ENCODE data around the gene TLK1. TPM values are rescaled to one million over a fixed set of nuclear protein-coding genes. Genes with fewer than 3 reads are reported as not detected.

The TLK1 gene
- total RNA-seq, 4 donors from 2014 or later = 24.9 to 60.4 (median 38.3) TPM

DNA sequence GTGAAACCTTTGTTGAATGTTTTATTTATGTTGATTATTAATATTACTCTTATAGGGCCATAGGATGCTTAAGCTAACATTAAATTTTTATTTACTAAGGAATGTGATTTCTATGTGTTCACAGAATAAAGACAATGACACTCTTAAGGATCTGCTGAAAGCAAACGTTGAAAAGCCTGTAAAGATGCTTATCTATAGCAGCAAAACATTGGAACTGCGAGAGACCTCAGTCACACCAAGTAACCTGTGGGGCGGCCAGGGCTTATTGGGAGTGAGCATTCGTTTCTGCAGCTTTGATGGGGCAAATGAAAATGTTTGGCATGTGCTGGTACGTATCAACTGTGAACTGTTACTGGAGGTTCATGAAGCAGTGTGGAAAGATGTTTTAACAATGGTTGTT, 211.3 kb downstream of the TLK1 start:
- DNase-seq (ENCODE audit: low spot score in 2 of 2) = no peak
- H3K27ac ChIP-seq = no peak overlapping the region
- H3K4me1 ChIP-seq = no peaks in the 10 kb centered on the region
- H3K27me3 ChIP-seq = no peaks in the 10 kb centered on the region
- H3K4me3 ChIP-seq = no peak overlapping the region
- peaks cover 51% of the 10 kb centered on the region for H3K36me3 ChIP-seq
- no peaks in the 10 kb centered on the region for H3K9me3 ChIP-seq
- WGBS = 79% methylated on average over 5 of the region's 5 CpGs
- TF ChIP-seq POLR2AphosphoS5 (IDR thresholded peaks at IDR 0.05) = no peak
- no peak for TF ChIP-seq POLR2A (IDR thresholded peaks at IDR 0.05)
- TF ChIP-seq, protein P1, sequence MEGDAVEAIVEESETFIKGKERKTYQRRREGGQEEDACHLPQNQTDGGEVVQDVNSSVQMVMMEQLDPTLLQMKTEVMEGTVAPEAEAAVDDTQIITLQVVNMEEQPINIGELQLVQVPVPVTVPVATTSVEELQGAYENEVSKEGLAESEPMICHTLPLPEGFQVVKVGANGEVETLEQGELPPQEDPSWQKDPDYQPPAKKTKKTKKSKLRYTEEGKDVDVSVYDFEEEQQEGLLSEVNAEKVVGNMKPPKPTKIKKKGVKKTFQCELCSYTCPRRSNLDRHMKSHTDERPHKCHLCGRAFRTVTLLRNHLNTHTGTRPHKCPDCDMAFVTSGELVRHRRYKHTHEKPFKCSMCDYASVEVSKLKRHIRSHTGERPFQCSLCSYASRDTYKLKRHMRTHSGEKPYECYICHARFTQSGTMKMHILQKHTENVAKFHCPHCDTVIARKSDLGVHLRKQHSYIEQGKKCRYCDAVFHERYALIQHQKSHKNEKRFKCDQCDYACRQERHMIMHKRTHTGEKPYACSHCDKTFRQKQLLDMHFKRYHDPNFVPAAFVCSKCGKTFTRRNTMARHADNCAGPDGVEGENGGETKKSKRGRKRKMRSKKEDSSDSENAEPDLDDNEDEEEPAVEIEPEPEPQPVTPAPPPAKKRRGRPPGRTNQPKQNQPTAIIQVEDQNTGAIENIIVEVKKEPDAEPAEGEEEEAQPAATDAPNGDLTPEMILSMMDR (IDR thresholded peaks at IDR 0.05) = no peak
- no peak for TF ChIP-seq EP300 (IDR thresholded peaks at IDR 0.05)

GRCh38 chr2:170944545-170944944, 216.1 kb downstream of the TLK1 start:
- no peaks in the 10 kb centered on the region for H3K27me3 ChIP-seq

DNA sequence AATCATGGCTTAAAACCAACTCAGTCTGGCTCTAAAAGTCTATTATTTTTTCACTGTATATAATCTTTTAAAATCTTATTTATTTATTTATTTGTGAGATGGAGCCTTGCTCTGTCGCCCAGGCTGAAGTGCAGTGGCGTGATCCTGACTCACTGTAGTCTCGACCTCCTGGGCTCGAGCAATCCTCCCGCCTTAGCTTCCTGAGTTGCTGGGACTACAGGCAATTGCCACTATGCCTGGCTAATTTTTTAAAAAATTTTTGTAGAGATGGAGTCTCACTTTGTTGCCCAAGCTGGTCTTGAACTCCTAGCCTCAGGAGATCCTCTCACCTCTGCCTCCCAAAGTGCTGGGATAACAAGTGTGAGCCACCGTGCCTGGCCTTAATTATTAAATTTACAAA, 217.1 kb downstream of the TLK1 start:
- no peak overlapping the region for H3K4me3 ChIP-seq
- H3K27me3 ChIP-seq = no peaks in the 10 kb centered on the region
- no peaks in the 10 kb centered on the region for H3K4me1 ChIP-seq
- no peaks in the 10 kb centered on the region for H3K9me3 ChIP-seq
- TF ChIP-seq, protein P1 (IDR thresholded peaks at IDR 0.05) = no peak
- TF ChIP-seq EP300 (IDR thresholded peaks at IDR 0.05) (no peak), POLR2AphosphoS5 (IDR thresholded peaks at IDR 0.05) (no peak), POLR2A (IDR thresholded peaks at IDR 0.05) (no peak)
- H3K36me3 ChIP-seq = no peaks in the 10 kb centered on the region
- DNase-seq (ENCODE audit: low spot score in 2 of 2) = no peak
- 90% methylated on average over 5 of the region's 6 CpGs for WGBS
- H3K27ac ChIP-seq = no peak overlapping the region

More at GRCh38 chr2:170944545-170944944, 216.1 kb downstream of the TLK1 start:
- Histone ChIP-seq H3K4me3 (no peak overlapping the region), H3K36me3 (peaks cover 4% of the 10 kb centered on the region), H3K9me3 (no peaks in the 10 kb centered on the region), H3K27ac (no peak overlapping the region), H3K4me1 (no peaks in the 10 kb centered on the region)
- 97% methylated on average over 1 of the region's 1 CpG for WGBS
- TF ChIP-seq POLR2AphosphoS5 (IDR thresholded peaks at IDR 0.05) (no peak), EP300 (IDR thresholded peaks at IDR 0.05) (no peak), POLR2A (IDR thresholded peaks at IDR 0.05) (no peak)
- TF ChIP-seq, protein P1 (IDR thresholded peaks at IDR 0.05) = no peak
- DNase-seq (ENCODE audit: low spot score in 2 of 2) = no peak

DNA sequence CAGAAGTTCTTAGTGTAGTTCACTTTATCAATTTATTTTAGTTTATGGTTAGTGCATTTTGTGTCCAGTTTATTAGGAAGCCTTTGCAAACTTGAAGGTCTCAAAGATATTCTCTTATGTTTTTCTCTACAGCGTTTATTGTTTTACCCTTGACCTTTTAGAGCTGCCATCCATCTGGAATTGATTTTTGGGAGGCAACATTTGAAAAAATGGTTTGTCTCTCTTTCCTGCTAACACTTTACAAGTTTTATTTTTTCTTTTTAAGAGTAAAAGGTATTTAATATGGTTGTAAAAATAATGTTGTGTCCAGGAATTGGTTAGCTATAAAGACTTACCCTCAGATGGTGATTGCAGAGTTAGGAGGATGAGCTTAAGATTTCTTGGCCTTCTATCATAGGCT, 217.7 kb downstream of the TLK1 start:
- H3K4me3 ChIP-seq = no peak overlapping the region
- H3K27me3 ChIP-seq = no peaks in the 10 kb centered on the region
- no peaks in the 10 kb centered on the region for H3K9me3 ChIP-seq
- H3K4me1 ChIP-seq = peaks cover under 1% of the 10 kb centered on the region
- no peak for DNase-seq (ENCODE audit: low spot score in 2 of 2)
- no peaks in the 10 kb centered on the region for H3K36me3 ChIP-seq
- TF ChIP-seq EP300 (IDR thresholded peaks at IDR 0.05) (no peak), POLR2AphosphoS5 (IDR thresholded peaks at IDR 0.05) (no peak), POLR2A (IDR thresholded peaks at IDR 0.05) (no peak)
- TF ChIP-seq, protein P1 (IDR thresholded peaks at IDR 0.05) = no peak
- no peak overlapping the region for H3K27ac ChIP-seq
- 55% methylated on average over 1 of the region's 1 CpG for WGBS

- Histone ChIP-seq H3K4me1 (peaks cover 5% of the 10 kb centered on the region), H3K4me3 (no peak overlapping the region), H3K36me3 (no peaks in the 10 kb centered on the region), H3K27ac (no peak overlapping the region), H3K27me3 (no peaks in the 10 kb centered on the region), H3K9me3 (no peaks in the 10 kb centered on the region)
- TF ChIP-seq, protein P1 (IDR thresholded peaks at IDR 0.05) = no peak
- TF ChIP-seq EP300 (IDR thresholded peaks at IDR 0.05) = no peak
- no peak for TF ChIP-seq POLR2A (IDR thresholded peaks at IDR 0.05)
- TF ChIP-seq POLR2AphosphoS5 (IDR thresholded peaks at IDR 0.05) = no peak
- WGBS = 81% methylated on average over 4 of the region's 4 CpGs
- DNase-seq (ENCODE audit: low spot score in 2 of 2) = no peak
Measured at GRCh38 chr2:170942615-170943014, 218.1 kb downstream of the TLK1 start.

Other genes with a start within 250 kb of the TLK1 start
- gene GORASP2, start 231.6 kb downstream of the TLK1 start, total RNA-seq = 10 to 100 TPM; 40.6 to 59.8 (median 47.1) TPM